DND-41 (cell line): ENCODE data around the gene DCTN2.

Source experiments
- CTCF ChIP-seq: IDR thresholded peaks from 2 replicates; pipeline ENCODE4 v1.5.1; 2012; ENCODE audit warnings: borderline replicate concordance, low read length, moderate library complexity, mild to moderate bottlenecking; ENCODE audit not compliant: poor library complexity, severe bottlenecking; ENCODE audit errors: extremely low read depth
- EZH2 ChIP-seq: IDR thresholded peaks from 3 replicates; pipeline ENCODE4 v1.6.1; 2012; ENCODE audit warnings: borderline replicate concordance, low read depth, mild to moderate bottlenecking, moderate library complexity, low read length, inconsistent platforms; ENCODE audit not compliant: severe bottlenecking

- TF ChIP-seq CTCF (no peak), EZH2 (no peak)
Observed at GRCh38 chr12:57581802-57582201, 34.8 kb upstream of the DCTN2 start.
